A549 (cell line): ENCODE measurements around the gene HTR1E. TPM values are rescaled to one million over a fixed set of nuclear protein-coding genes. Genes with fewer than 3 reads are reported as not detected.

Experiments
- ATAC-seq, 2 experiments: fragments of 200-7000 bp in 1 of 2; fragments of >200 bp in 1 of 2; cut with Nextera tagmentation in 1 of 2; cut with Tn5 transposase in 1 of 2; 3 replicates each; pipeline versions ENCODE4 v1.8.0 to v1.9.1; 2018 to 2020; ENCODE audit warnings: mild to moderate bottlenecking in 1 of 2, moderate library complexity in 1 of 2
- CTCF ChIA-PET: fragments of 300-600 bp; sonication (Branson Sonifier 250); formaldehyde crosslinking; extraction: SDS; loops from one replicate; lab custom pipeline; 2021; ENCODE audit warnings: antibody characterized with exemption, inconsistent platforms; lab: Yijun Ruan, JAX
- POLR2A ChIA-PET: fragments of 350-600 bp; formaldehyde crosslinking; extraction: SDS; loops from one replicate; lab custom pipeline; 2021; ENCODE audit warnings: antibody characterized with exemption, inconsistent platforms; lab: Yijun Ruan, JAX
- DNase-seq, 2 experiments: peaks; one replicate each; pipeline versions ENCODE4 v3.0.0 to v3.0.0-alpha.2; 2011 to 2016; ENCODE audit warnings: low read depth in 1 of 2, low spot score in 1 of 2
- FAIRE-seq: peaks from 2 replicates; lab custom pipeline; 2011; peaks lifted over from hg19 to GRCh38; lab: Jason Lieb, UNC
- H3K27ac ChIP-seq, 2 experiments: fragments of >200 bp; sonication (Bioruptor Twin); formaldehyde crosslinking; 3 replicates each; pipeline ENCODE4 v1.5.1; 2016 to 2017
- H3K4me1 ChIP-seq: fragments of >200 bp; sonication (Bioruptor Twin); formaldehyde crosslinking; 3 replicates; pipeline ENCODE4 v1.6.1; 2016
- H3K4me2 ChIP-seq: fragments of >200 bp; sonication (Bioruptor Twin); formaldehyde crosslinking; 3 replicates; pipeline ENCODE4 v1.6.1; 2016
- H3K4me3 ChIP-seq: fragments of >200 bp; sonication (Bioruptor Twin); formaldehyde crosslinking; 3 replicates; pipeline ENCODE4 v1.5.1; 2016
- H3K9me3 ChIP-seq: fragments of >200 bp; sonication (Bioruptor Twin); formaldehyde crosslinking; 3 replicates; pipeline ENCODE4 v1.6.1; 2016
- BCL3 ChIP-seq: fragments of >200 bp; sonication (Bioruptor Twin); formaldehyde crosslinking; IDR thresholded peaks from 3 replicates; pipeline ENCODE4 v1.6.1; 2016
- CHD2 ChIP-seq: fragments of 150-350 bp; IDR thresholded peaks from 2 replicates; pipeline ENCODE4 v1.6.1; 2014; ENCODE audit warnings: low read length; ENCODE audit not compliant: partially characterized antibody
- CTCF ChIP-seq: fragments of >200 bp; sonication (Bioruptor Twin); formaldehyde crosslinking; IDR thresholded peaks from 3 replicates; pipeline ENCODE4 v1.5.1; 2016
- E2F6 ChIP-seq: IDR thresholded peaks from 2 replicates; pipeline ENCODE4 v1.6.1; 2012; ENCODE audit warnings: low read depth, borderline replicate concordance
- HES2 ChIP-seq: fragments of >200 bp; sonication (Bioruptor Twin); formaldehyde crosslinking; IDR thresholded peaks from 2 replicates; pipeline ENCODE4 v1.6.1; 2016
- HOXA7 ChIP-seq: fragments of 250-450 bp; sonication (Bioruptor Pico); IDR thresholded peaks from 2 replicates; pipeline ENCODE4 v1.5.0; 2020; ENCODE audit warnings: mild to moderate bottlenecking, moderate library complexity
- HOXB5 ChIP-seq: fragments of 250-450 bp; sonication (Bioruptor Pico); IDR thresholded peaks from 2 replicates; pipeline ENCODE4 v1.5.0; 2020; ENCODE audit warnings: mild to moderate bottlenecking, moderate library complexity
- KDM1A ChIP-seq: fragments of 200-600 bp; sonication (generic); IDR thresholded peaks from 2 replicates; pipeline ENCODE4 v1.6.1; 2016; ENCODE audit warnings: low read depth, mild to moderate bottlenecking
- MAFK ChIP-seq: fragments of 450-650 bp; IDR thresholded peaks from 2 replicates; pipeline ENCODE4 v1.6.1; 2014; ENCODE audit not compliant: partially characterized antibody
- NR3C1 ChIP-seq: fragments of >200 bp; sonication (Bioruptor Twin); formaldehyde crosslinking; IDR thresholded peaks from 3 replicates; pipeline ENCODE4 v1.6.1; 2017
- PBX3 ChIP-seq: IDR thresholded peaks from 2 replicates; pipeline ENCODE4 v1.6.1; 2012
- PHF8 ChIP-seq: fragments of 200-600 bp; sonication (generic); IDR thresholded peaks from 2 replicates; pipeline ENCODE4 v1.6.1; 2016; ENCODE audit warnings: low read depth, mild to moderate bottlenecking, antibody characterized with exemption, moderate library complexity, borderline replicate concordance
- RAD21 ChIP-seq, 2 experiments: fragments of >200 bp in 1 of 2; sonication (Bioruptor Twin) in 1 of 2; formaldehyde crosslinking in 1 of 2; IDR thresholded peaks in 1 of 2; conservative IDR thresholded peaks in 1 of 2; 2 replicates in 1 of 2; 3 replicates in 1 of 2; pipeline ENCODE4 v1.6.1; 2012 to 2018; ENCODE audit warnings: inconsistent platforms in 1 of 2
- RFX5 ChIP-seq: fragments of 450-650 bp; IDR thresholded peaks from 2 replicates; pipeline ENCODE4 v1.7.1; 2014; ENCODE audit warnings: antibody characterized with exemption, mild to moderate bottlenecking, moderate library complexity
- SMC3 ChIP-seq: fragments of >200 bp; sonication (Bioruptor Twin); formaldehyde crosslinking; IDR thresholded peaks from 3 replicates; pipeline ENCODE4 v1.6.1; 2018; ENCODE audit warnings: inconsistent platforms
- SREBF2 ChIP-seq: fragments of 450-650 bp; IDR thresholded peaks from 2 replicates; pipeline ENCODE4 v1.6.1; 2014; ENCODE audit warnings: mild to moderate bottlenecking, moderate library complexity
- USF2 ChIP-seq: fragments of 450-650 bp; IDR thresholded peaks from 2 replicates; pipeline ENCODE4 v1.6.1; 2014; ENCODE audit warnings: antibody characterized with exemption
- ZC3H11A ChIP-seq: fragments of 450-650 bp; IDR thresholded peaks from 2 replicates; pipeline ENCODE4 v1.6.1; 2014; ENCODE audit warnings: antibody characterized with exemption, mild to moderate bottlenecking
- ZFP36 ChIP-seq: fragments of 450-650 bp; IDR thresholded peaks from 2 replicates; pipeline ENCODE4 v1.6.1; 2014; ENCODE audit warnings: borderline replicate concordance; ENCODE audit not compliant: partially characterized antibody
- WGBS: methylation state at CpG from one replicate; pipeline ENCODE4 v1.1.6; 2017; ENCODE audit errors: missing lambda C conversion rate; 5-methylcytosine and 5-hydroxymethylcytosine counted together
- polyA plus RNA-seq, 4 experiments: library from polyadenylated mRNA; depleted of rRNA in 3 of 4; stranded (reverse); fragments of >200 nt; fragmentation: RNase III in 1 of 4; extraction: RNeasy Plus Mini Kit Qiagen cat#74134 plus additional on column Dnase treatment in 1 of 4; gene quantifications; 2 replicates in 3 of 4; 3 replicates in 1 of 4; pipeline ENCODE4 v1.2.3, GENCODE V29; 2011 to 2017
- TF ChIP-seq, protein P1 (sequence below): IDR thresholded peaks from 2 replicates; pipeline ENCODE4 v1.6.1; 2012
- TF ChIP-seq, protein P2 (sequence below): fragments of 250-450 bp; sonication (Bioruptor Pico); IDR thresholded peaks from 2 replicates; pipeline ENCODE4 v1.5.0; 2020; ENCODE audit warnings: low read depth, mild to moderate bottlenecking, moderate library complexity

Gene HTR1E
- polyA plus RNA-seq, 2 of the 4 experiments (the other 2 are of a cell fraction): not detected

DNA sequence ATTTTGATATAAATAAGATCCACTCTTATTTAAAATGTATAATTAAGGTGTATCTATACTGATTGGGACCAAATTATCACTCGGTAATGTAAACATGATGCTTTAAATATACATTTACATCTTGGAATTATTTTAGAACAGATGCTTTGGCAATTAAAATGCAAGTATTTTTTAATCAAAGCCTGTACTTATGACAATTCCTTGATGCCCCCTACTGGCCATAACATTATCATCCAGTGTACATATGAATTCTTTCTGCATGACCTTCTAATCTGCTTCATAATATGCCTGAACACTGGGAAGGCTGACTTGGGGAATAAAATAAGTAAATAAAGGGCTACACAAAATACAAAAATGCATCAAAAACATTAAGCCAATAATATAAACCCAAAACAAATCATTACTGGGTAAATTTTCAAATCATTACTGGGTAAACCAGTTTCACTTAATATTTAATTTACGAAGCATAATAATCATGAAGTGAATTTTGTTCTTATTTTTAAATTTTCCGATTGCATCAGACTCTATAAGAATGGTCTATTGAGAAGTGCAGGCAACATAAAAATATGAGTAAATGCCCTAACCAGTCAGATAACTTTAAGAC is 92.5 kb downstream of the HTR1E start:
- Histone ChIP-seq H3K9me3 (no peaks in the 10 kb centered on the region), H3K4me3 (no peak overlapping the region), H3K27ac (no peak overlapping the region), H3K4me2 (no peak overlapping the region), H3K4me1 (no peaks in the 10 kb centered on the region)
- 23% methylated on average over 3 of the region's 3 CpGs for WGBS
- FAIRE-seq: no peak
- POLR2A ChIA-PET: no interaction called here
- TF ChIP-seq, protein P1, sequence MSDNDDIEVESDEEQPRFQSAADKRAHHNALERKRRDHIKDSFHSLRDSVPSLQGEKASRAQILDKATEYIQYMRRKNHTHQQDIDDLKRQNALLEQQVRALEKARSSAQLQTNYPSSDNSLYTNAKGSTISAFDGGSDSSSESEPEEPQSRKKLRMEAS: no peak
- TF ChIP-seq SMC3 (peak; percentile 31; the same call in 2 of the 3 replicates), CTCF (peak; percentile 46), RAD21 (conservative IDR thresholded peaks at IDR 0.05 in 1 of 2, IDR thresholded peaks at IDR 0.05 in 1 of 2) (peak; percentile 49 to 50; a peak in 4 of 5 replicates)
- CTCF ChIA-PET: no interaction called here
- peak; percentile 8 to 56 for DNase-seq
- ATAC-seq: peak in 1 of 2 experiments; percentile 69; a peak in 2 of 6 replicates

- Histone ChIP-seq H3K4me3 (no peak overlapping the region), H3K4me1 (no peaks in the 10 kb centered on the region), H3K4me2 (no peak overlapping the region), H3K27ac (no peak overlapping the region), H3K9me3 (no peaks in the 10 kb centered on the region)
- ChIA-PET CTCF (no interaction called here), POLR2A (no interaction called here)
- FAIRE-seq (no peak), DNase-seq (no peak), ATAC-seq (no peak)
- 0% methylated on average over 4 of the region's 4 CpGs for WGBS
- TF ChIP-seq E2F6 (no peak), NR3C1 (no peak), HOXA7 (no peak), PHF8 (no peak), USF2 (no peak)
Measured at GRCh38 chr6:87040729-87041128, 103.4 kb downstream of the HTR1E start.

GRCh38 chr6:87045521-87046075 is 108.3 kb downstream of the HTR1E start:
- FAIRE-seq (no peak), DNase-seq (peak in 1 of 2 experiments; percentile 1), ATAC-seq (no peak)
- WGBS: 0% methylated on average over 4 of the region's 5 CpGs
- TF ChIP-seq PHF8: no peak
- no peak for TF ChIP-seq KDM1A
- TF ChIP-seq MAFK: no peak
- TF ChIP-seq ZFP36: no peak
- TF ChIP-seq CHD2: no peak
- no peak for TF ChIP-seq SREBF2
- no peak for TF ChIP-seq ZC3H11A
- TF ChIP-seq E2F6: no peak
- TF ChIP-seq, protein P2, sequence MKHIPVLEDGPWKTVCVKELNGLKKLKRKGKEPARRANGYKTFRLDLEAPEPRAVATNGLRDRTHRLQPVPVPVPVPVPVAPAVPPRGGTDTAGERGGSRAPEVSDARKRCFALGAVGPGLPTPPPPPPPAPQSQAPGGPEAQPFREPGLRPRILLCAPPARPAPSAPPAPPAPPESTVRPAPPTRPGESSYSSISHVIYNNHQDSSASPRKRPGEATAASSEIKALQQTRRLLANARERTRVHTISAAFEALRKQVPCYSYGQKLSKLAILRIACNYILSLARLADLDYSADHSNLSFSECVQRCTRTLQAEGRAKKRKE (CRISPR knock-in tag): no peak
- TF ChIP-seq PBX3: no peak
- TF ChIP-seq BCL3: no peak
- TF ChIP-seq HOXB5 (CRISPR knock-in tag): no peak
- no peak for TF ChIP-seq HES2
- no peak for TF ChIP-seq USF2
- no peak for TF ChIP-seq RFX5
- H3K4me3 ChIP-seq: no peak overlapping the region
- POLR2A ChIA-PET: no interaction called here
- no peak overlapping the region for H3K27ac ChIP-seq
- CTCF ChIA-PET: interaction anchor here (1.8 kb wide), 1 partner anchor 16 kb away, joined by 4 read pairs; no protein-coding TSS in a partner anchor
- no peak overlapping the region for H3K4me2 ChIP-seq
- H3K4me1 ChIP-seq: no peaks in the 10 kb centered on the region
- H3K9me3 ChIP-seq: no peaks in the 10 kb centered on the region
